NOMO-1 treated with DMSO at 0.1 percent for 48 hours (cell line): ENCODE results near the gene RP2.
A peak's percentile ranks its signal among the peaks of the same experiment; 100 is the strongest.

Source experiments
- DNase-seq: peaks from one replicate; lab custom pipeline; 2025; ENCODE audit not compliant: unreplicated experiment; lab: John Stamatoyannopoulos, UW

RP2 gene

DNA sequence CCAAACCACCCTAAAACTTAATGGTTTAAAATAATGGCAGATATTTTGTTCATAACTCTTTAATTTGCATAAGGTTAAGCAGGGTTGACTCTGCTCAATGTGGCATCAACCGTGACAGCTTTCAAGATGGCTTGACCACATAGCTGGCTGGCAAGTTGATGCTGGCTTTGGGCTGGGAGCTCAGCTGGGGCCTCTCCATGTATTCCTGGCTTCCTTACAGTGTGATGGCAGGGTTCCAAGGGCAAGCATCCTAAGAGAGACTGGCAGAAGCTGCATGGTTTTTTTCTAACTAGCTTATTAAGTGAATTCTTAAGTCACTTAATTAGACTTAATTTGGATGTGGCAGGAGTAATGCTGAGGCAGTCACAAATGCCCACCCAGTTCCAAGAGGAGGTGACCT lies 4.5 kb downstream of the RP2 start:
- no peak for DNase-seq

DNA sequence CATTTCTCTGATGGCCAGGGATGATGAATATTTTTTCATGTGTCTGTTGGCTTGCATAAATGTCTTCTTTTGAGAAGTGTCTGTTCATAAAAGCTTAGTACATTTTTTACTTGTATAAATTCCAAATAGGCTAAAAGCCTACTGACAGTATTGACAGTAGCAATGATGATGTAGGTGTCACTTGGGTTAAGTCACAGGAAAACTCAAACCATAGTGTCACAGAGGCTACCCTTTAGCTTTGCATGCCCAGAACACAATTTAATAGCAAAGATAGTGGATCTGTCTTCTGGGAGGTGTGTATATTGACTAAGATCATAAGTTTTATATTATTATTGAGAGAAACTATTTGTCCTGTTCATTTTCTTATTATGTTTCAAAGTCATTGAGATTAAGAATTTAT lies 8.1 kb downstream of the RP2 start:
- no peak for DNase-seq

DNA sequence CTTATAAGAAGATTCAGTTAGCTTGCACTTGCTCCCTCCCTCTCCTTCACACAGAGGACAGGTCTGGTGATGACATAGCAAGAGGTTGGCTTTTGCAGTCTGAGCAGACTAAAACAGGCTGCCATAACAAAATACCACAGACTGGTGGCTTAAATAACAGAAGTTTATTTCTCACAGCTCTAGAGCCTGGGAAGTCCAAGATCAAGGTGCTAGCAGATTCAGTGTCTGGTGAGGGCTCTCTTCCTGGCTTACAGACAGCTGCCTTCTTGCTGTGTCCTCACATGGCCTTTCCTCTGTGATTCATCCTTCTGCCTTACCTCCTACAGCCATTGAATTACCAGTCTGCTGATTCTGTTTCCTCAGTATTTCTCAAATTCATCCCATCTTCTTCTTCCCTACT lies 13.1 kb downstream of the RP2 start:
- no peak for DNase-seq

DNA sequence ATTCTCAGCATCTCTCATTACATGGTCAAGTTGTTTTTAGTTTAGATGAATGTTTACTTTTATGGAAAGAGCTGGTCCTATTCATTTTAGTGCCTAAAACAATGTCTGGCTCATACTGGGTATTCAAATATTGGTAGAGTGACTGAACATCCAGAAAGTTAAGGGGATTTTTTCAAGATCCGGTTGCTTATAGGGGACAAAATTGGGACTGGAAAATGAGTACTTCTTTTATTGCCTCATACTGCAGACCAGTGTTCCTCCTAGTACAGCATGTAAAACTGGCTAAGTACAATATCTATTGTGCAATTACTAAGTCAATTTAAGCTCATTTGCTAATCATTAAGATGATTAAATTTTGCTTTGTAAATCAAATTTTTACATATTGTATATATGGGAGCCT lies 13.9 kb downstream of the RP2 start:
- no peak for DNase-seq

DNA sequence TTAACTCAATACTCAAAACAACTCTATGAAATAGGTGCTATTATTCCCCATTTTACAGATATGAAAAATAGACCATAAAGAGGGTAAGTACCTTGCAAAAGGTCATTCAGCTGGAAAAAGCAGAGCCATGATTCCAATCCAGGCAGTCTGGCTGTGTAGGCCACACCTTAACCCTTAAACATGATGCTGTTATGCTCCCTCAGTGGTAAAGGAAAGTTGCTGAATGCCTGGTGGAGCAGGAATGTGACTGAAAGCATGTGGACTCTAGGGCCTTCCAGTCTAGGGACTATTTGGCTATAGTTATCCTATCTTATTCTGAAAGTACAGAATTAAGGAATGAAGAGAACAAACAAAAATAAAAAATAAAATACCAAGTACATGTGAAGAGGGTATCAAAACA lies 19.6 kb downstream of the RP2 start:
- no peak for DNase-seq

DNA sequence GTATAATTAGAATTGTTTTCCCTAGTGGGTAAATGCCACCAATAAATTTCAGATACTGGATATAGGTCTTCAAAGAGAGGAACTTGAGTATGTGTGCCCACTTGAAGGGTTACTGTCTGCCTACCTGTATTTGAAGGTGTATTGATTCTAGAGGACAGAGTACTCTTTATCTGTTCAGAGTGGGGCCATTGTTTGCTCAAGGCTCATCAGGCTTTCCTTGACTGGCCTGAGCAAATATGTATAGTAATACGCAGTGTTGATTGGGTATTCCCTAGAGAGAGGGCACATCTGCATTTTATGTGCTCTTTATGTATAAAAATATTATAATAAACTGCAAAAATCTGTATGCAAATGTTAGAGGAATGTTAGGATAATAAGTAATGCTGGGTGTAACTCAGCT lies 23.7 kb downstream of the RP2 start:
- no peak for DNase-seq

DNA sequence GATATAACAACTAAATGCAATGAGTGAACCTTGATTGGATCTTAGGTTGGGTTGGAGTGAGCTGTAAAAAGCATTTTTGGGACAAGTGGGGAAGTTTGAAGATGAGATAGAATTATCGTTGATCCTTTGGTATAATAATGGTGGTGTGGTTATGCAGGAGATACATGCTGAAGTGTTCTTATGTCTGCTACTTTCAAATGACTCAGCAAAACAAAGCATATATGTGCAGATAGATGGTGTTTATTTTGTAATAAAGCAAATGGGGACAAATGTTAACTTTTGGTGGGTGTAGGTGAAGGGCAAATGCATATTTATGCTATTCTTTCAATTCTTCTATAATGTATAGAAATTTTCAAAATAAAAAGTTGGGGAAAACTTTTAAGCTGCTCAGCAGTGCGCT lies 26.2 kb downstream of the RP2 start:
- DNase-seq = no peak

DNA sequence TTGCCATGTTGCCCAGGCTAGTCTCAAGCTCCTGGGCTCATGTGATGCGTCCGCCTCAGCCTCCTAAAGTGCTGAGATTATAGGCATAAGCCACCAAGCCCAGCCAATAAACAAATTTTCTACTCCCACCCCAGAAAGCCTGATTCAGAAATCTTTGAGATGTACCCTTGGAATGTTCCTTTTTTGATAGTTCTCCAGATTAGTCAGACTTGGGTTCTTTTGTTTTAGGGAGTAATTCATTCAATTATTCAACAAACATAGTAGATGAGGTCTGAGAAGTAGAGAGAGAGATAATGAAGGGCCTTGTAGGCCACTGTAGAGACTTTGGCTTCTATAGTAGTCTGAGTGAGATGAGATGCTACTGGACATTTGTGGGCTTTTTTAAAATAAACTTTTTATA lies 27.8 kb downstream of the RP2 start:
- no peak for DNase-seq

DNA sequence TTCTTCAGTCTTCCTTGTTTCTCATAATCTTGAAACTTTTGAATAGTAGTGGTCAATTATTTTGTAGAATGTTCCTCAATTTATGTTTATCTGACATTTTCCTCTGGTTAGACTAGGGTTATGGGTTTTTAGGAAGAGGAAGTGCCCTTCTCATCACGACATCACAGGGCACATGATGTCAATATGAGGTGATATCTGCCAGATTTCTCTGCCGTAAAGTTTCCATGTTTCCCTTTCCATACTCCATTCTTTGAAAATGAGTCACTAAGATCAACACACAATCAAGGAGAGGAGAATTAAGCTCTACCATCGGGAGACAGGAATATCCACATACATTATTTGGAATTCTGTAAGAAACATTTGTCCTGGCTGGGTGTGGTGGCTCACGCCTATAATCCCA lies 28.4 kb downstream of the RP2 start:
- DNase-seq = peak; percentile 4

DNA sequence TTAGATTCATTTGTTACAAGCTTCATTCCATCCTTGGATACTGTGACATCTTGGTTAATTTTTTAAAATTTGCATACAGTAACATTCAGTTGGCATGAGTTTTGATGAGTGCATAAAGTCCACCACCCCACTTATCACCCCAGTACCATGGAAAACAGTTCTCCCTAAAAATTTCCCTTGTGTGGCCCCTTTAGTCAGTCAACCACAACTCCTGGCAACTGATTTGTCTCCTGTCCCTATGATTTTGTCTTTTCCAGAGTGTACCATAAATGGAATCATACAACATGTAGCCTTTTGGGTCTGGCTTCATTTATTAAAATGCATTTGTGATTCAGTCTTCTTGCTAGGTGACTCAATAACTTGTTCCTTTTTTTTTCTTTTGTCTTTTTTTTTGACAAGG lies 29.9 kb downstream of the RP2 start:
- DNase-seq = no peak

DNA sequence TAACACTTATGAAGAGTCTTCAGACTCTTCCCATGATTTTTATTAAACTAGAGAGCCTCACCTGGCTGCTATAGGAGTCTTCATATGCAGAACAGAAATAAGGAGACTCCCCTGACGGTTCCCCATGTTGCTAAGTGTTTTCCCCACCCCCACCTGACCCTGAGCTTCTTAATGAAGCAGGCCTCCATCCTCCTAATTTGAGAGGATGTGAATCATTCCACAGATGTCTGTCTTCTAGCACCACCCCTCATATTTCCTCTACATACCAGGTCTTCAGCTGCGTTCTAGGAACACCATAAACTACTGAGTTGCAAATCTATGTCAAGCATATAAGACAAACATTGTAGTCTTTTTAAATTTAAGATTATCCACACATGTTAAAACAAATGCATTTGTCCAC lies 36.9 kb downstream of the RP2 start:
- DNase-seq = no peak

DNA sequence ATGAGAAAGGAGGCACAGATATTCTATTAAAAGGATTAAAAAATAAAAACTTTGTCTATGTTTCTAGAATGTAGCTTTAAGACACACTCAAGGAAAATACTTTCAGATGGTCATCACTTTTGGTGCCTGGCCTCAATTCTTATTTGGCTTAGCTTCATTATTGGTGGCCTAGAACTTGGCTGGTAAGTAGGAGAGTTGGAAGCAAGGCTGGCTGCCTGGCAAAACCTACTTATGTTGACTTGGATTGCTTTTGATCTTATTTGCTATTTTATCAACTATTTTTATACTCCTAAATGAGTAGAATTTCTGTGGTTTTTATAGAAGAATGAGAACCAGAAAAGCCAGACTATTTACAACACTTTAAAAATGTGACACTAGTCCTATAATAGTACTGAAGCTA lies 40.1 kb downstream of the RP2 start:
- no peak for DNase-seq

DNA sequence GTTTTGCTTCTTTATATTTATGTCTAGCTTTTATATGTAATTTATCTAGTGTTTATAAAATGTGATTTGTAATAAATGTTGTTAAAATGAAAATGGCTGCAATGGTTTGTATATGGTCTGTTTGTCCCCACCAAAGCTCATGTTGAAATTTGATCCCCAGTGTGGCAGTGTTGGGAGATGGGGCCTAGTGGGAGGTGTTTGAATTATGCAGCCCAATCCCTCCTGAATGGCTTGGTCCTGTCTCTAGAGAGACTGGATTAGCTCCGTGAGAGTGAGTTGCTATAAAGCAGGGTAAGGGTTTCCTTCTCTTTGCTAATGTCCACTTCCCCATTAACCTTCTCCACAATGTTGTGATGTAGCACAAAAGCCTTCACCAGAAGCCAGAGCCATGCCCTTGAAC lies 45.4 kb downstream of the RP2 start:
- no peak for DNase-seq

DNA sequence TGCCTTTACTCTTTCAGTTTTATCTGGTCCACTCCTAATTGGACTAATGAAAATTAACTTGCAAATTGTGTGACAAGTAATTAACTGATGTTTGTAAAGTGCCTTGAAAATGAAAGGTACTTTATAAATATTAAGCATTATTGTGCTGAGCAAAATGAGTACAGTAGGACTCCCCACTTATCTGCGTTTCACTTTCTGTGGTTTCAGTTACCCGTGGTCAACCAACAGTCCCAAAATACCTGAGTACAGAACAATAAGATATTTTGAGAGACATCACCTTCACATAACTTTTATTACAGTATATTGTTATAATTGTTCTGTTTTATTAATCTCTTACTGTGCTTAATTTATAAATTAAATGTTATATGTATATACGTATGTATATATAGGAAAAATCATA lies 48.0 kb downstream of the RP2 start:
- no peak for DNase-seq

DNA sequence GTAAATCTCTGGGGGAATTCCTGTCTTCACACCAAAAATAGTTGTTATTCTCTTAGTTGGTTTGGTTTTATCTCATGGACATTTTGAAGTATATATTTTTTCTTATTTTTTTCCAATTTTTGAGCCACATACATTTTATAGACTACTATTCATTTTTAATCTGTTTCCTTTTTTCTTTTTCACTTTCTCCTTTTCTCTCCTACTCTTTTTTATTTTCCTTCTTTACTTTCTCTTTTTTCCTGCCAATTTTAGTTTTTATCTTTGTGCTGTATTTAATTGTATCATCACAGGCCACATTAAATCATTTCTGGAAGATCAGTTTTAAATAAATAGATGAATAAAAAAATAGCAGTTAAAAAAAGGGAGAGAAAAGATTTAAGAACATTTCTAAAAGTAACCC lies 61.4 kb downstream of the RP2 start:
- DNase-seq = no peak

DNA sequence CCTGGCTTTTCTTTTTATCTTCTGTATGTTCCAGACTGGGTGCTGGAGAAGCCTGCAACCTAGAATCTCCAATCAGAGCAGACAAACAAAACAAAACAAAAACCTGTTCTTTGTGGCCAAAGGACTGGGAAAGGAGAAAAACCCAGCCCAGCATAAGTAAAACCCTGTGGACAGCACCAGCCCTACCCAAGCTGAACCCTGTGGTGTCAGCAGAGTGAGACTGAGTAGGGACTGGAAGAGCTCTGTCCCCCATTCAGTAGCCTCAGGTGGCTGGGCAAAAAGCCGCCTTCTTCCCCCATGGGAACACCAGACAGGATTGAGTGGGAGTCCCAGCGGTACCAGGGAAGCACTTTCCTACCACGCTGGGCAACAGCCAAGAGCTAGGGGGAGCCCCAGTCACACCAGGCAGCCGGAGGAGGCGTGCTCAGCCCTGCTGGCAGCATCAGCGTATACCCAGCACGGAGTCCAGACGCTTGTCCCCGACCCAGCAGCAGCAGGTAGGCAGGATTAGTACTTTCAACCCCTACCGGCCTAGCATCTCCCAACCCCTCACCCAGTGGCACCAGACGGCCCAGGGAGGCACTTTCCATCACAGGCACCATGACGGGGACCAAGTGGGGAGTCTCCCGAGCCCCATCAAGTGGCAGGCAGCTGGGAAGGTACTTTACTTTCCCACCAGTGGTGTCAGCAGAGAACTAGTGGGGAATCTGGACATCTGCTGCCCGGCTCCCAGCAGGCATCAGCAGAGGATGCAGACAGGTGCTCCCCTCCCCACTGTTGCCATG lies 66.8 kb downstream of the RP2 start:
- peak; percentile 41 for DNase-seq

DNA sequence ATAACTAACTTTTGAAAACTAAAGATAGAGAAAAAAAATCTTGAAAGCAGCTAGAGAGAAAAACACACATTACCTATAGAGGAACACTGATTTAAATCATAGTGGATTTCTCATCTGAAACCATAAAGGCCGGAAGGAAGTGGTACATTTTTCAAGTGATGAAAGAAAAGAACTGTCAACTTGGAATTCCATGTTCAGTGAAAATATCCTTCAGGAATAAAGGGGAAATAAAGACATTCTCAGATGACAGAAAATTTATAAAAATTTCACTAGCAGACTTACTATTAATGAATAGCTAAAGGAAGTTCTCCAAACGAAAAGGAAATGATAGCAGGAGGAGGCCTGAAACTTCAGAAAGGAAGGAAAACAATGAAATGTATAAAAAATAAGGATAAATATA lies 67.8 kb downstream of the RP2 start:
- no peak for DNase-seq

DNA sequence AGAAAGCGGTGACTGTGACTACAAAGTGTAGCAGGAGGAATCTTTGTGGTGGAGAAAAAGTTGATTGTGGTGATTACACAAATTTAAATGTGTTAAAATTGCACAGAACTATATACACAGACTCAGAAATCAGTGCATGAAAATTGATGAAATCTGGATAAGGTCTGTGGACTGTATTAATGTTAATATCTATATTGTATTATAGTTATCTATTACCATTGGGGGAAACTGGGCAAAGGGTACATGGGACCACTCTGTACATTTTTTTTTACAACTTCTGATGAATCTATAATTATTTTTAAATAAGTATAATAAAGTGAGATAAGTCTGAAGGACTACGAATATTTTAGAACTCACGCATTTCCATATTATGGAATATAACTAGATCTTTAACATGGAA lies 73.6 kb downstream of the RP2 start:
- no peak for DNase-seq

DNA sequence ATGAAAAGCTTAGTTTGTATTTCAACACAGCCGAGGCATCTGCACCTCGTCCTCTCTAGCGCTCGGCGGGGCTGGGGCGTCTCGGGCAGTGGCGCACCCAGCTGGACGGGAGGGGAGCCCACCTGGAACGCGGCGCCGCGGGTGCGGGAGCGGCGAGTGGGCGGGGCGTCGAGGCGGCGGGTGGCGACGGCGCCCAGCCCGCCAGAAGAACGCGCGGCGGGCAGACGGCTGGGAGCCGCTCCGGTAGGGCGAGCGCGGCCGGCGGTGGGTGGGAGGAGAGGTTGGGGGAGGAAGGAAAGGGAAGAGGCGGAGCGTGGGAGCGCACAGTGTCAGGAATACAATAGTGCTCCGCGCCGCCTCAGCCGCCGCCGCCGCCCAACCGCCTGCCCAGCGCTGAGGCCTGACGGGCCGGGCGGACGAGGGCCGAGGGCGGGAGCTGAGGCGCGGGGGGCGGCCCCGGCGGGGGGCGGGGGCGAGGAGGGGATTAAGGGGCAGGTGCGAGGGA lies 75.3 kb downstream of the RP2 start, which contains the start of gene JADE3:
Gene JADE3, plus strand, starts transcription at position 324 of the 505 bp plus-strand sequence. CDS start 72,474 bp downstream, outside the sequence.
- peak; percentile 50 for DNase-seq

DNA sequence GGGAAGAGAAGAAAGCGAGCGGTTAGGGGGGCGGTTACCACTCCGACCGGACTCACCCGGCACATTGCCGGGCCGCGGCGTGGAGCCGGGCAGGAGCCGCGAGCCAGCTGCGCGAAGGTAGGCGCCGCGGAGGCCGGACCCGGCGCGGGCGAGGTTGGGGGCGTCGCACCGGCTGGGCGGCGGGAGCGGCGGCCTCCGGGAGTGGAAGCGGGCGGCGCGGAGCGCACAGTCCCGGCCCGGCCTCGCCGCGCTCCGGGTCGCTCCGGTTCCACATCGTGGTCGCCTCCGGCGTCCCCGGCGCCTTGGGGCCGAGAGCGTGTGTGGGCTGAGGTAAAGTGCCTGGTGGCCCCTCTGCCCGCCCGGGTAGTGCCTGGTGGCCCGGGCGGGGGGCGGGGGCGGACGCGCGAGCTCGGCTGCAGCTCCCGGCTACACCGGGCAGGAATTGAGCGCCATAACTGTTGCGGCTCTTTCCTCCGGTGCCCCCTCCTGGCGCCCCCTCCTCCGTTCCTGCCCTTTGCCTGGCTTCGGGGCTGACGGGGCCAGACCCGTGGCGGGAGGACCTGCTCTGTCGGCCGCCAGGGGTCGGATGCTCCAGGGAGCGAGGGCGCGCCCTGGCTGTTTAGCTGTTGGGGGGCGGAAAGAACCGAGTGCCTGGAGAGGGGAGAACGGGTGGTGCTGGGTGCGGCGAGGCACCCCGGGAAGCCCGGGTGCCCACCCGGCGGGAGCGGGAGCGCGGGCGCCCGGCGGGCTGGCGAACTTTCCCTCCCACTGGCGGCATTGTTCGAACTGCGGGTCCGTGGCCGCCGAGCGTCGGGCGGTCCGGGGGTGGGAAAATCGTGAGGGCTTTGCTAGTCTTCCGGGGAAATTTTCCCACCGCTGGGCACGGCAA lies 76.0 kb downstream of the RP2 start:
- peak; percentile 14 for DNase-seq

DNA sequence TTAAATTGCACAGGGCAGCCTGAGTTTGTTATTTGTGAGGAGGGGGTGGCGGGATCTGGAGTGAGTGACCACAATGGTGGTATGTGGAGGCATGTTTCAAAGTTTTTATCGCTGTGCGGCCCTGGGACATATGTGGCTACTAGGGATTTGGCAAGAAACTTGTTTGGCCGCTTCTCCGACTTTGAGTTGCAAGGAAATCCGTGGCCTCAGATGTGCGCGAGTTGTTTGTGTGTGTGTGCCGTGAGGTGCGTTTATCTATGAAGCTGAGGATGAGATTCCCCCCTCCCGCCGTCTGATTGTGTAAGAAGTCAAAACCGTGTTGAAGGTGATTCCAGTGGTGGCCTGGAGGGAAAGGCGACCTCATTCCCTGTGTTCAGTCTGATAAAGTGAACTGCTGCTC lies 76.8 kb downstream of the RP2 start:
- peak; percentile 17 for DNase-seq

DNA sequence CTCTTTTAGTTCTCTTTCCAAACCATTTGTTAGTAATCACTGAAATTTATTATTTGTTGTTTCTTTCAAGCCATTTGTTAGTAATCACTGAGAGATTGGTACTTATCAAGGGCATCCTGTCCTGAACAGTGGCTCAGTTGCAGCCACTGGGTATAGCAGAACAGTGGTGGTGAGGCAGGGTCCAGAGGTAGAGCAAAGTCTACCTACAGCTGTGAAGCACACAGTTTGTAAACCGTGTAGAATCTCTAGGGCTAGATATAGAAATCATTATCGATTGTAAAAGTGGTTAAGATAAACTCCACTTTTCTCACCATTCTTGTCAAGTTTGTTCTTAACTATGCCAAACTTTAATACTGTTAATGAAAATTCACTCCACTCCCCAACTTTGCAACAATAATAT lies 79.4 kb downstream of the RP2 start:
- DNase-seq = no peak
